Endodermal cell (in vitro differentiated cells): ENCODE measurements around the gene DACT3. TPM values are rescaled to one million over a fixed set of nuclear protein-coding genes. Genes with fewer than 3 reads are reported as not detected.
"Not testable (repeated sequence)": the region's sequence is repeated elsewhere in the genome, so short reads cannot be mapped to it uniquely, and the experiment has no call there.

Experiments used
- DNase-seq: peaks from one replicate; pipeline ENCODE4 v3.0.0-alpha.2; 2017
- H3K27ac ChIP-seq: 2 replicates; pipeline ENCODE4 v1.5.1; 2013; ENCODE audit warnings: mild to moderate bottlenecking, low read depth, low read length, moderate library complexity
- H3K27me3 ChIP-seq: 2 replicates; pipeline ENCODE4 v1.6.1; 2013; ENCODE audit warnings: mild to moderate bottlenecking, low read length, moderate library complexity; ENCODE audit not compliant: insufficient read depth, control insufficient read depth, poor library complexity, severe bottlenecking
- H3K36me3 ChIP-seq: 2 replicates; pipeline ENCODE4 v1.7.0; 2013; ENCODE audit warnings: mild to moderate bottlenecking, low read length, moderate library complexity; ENCODE audit not compliant: control insufficient read depth, insufficient read depth
- H3K4me1 ChIP-seq: one replicate; pipeline ENCODE4 v1.7.0; 2013; ENCODE audit warnings: low read length; ENCODE audit not compliant: control insufficient read depth, insufficient read depth
- H3K4me3 ChIP-seq: 2 replicates; pipeline ENCODE4 v1.5.1; 2013; ENCODE audit warnings: mild to moderate bottlenecking, low read length, moderate library complexity
- H3K9ac ChIP-seq: 2 replicates; pipeline ENCODE4 v1.6.1; 2013; ENCODE audit warnings: mild to moderate bottlenecking, low read length, moderate library complexity; ENCODE audit not compliant: poor library complexity, severe bottlenecking; ENCODE audit errors: extremely low read depth
- H3K9me3 ChIP-seq: 2 replicates; pipeline ENCODE4 v1.6.1; 2013; ENCODE audit warnings: mild to moderate bottlenecking, low read length, moderate library complexity; ENCODE audit not compliant: control insufficient read depth
- H3K27ac Mint-ChIP-seq: 2 replicates; pipeline ENCODE4 v1.8.0; 2020; ENCODE audit warnings: mixed read lengths
- H3K27me3 Mint-ChIP-seq: 2 replicates; pipeline ENCODE4 v1.8.0; 2021; ENCODE audit warnings: mild to moderate bottlenecking, mixed read lengths; ENCODE audit not compliant: insufficient read depth
- H3K36me3 Mint-ChIP-seq: 2 replicates; pipeline ENCODE4 v1.8.0; 2020; ENCODE audit warnings: low read depth, mixed read lengths
- H3K4me1 Mint-ChIP-seq: 2 replicates; pipeline ENCODE4 v1.8.0; 2020; ENCODE audit warnings: mixed read lengths
- H3K4me3 Mint-ChIP-seq: 2 replicates; pipeline ENCODE4 v1.8.0; 2020; ENCODE audit warnings: mild to moderate bottlenecking, moderate library complexity, mixed read lengths
- H3K9me3 Mint-ChIP-seq: 2 replicates; pipeline ENCODE4 v1.8.0; 2020; ENCODE audit warnings: mild to moderate bottlenecking, mixed read lengths
- CTCF ChIP-seq: fragments of 200-600 bp; sonication (generic); conservative IDR thresholded peaks from 2 replicates; pipeline ENCODE4 v1.5.0; 2021; ENCODE audit warnings: antibody characterized with exemption, mild to moderate bottlenecking
- WGBS, 2 experiments: methylation state at CpG; one replicate each; pipeline versions ENCODE4 v1.1.5 to v1.1.7; 2013; ENCODE audit warnings: missing lambda C conversion rate in 2 of 2, mixed read lengths in 1 of 2; ENCODE audit not compliant: insufficient coverage in 1 of 2, insufficient read length in 1 of 2; 5-methylcytosine and 5-hydroxymethylcytosine counted together
- total RNA-seq, 2 donors: library from RNA; stranded (reverse); fragmentation: NEBNext Ultra II Directional in 1 of 2; extraction: Animal tissue kit (Norgen Biotek cat#: 25700) in 1 of 2; gene quantifications; 2 replicates in 1 of 2; 3 replicates in 1 of 2; pipeline ENCODE4 v1.2.1, GENCODE V29; 2021

Gene DACT3
- total RNA-seq, 2 donors from 2014 or later, result 0.15 to 0.70 TPM

DNA sequence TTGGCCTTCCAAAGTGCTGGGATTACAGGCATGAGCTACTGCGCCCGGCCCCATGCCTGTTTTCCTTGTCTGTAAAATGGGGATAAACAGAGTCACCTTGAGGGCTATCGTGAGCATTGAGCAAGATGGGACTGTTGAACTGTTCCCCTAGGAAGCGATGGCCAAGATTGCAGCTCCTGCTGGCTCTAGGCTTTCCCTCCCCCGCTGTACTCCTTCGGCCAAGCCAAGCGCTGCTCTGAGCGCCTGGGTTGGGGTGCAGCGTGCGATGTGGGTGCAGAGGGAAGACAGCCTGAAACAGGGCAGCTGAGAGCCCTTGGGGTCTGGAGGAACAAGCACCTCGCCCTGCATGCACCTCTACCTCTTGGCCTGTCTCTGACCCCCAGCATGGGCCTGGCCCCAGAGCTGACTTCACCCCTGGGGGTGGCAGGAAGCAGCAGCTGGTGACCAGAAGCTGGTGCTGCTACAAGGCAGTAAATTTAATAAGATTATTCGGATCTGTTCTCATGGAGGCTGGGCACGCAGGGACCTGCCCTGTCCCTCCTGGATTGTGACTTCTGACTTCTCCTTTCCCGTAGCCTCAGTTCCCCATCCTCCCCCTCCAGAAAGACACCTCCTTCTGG is 30.3 kb downstream of the DACT3 start:
- Mint-ChIP-seq H3K27ac (no peak overlapping the region), H3K9me3 (no peaks in the 10 kb centered on the region), H3K4me1 (peaks cover 4% of the 10 kb centered on the region), H3K27me3 (peaks cover 51% of the 10 kb centered on the region), H3K4me3 (no peak overlapping the region), H3K36me3 (no peaks in the 10 kb centered on the region)
- no peak overlapping the region for H3K27ac ChIP-seq
- no peaks in the 10 kb centered on the region for H3K4me1 ChIP-seq
- peaks cover 34% of the 10 kb centered on the region for H3K27me3 ChIP-seq
- no peaks in the 10 kb centered on the region for H3K9me3 ChIP-seq
- TF ChIP-seq CTCF, result no peak
- H3K4me3 ChIP-seq, result no peak overlapping the region
- no peak overlapping the region for H3K9ac ChIP-seq
- WGBS, 2 experiments, result 86 to 89% methylated on average over 12 to 14 of the region's 14 CpGs
- DNase-seq, result no peak
- H3K36me3 ChIP-seq, result no peaks in the 10 kb centered on the region

- Histone ChIP-seq H3K9ac (no peak overlapping the region), H3K36me3 (no peaks in the 10 kb centered on the region), H3K27ac (no peak overlapping the region), H3K4me1 (no peaks in the 10 kb centered on the region), H3K4me3 (no peak overlapping the region), H3K27me3 (peaks cover 26% of the 10 kb centered on the region), H3K9me3 (no peaks in the 10 kb centered on the region)
- DNase-seq, result no peak
- no peak for TF ChIP-seq CTCF
- 93 to 96% methylated on average over 9 to 15 of the region's 15 CpGs for WGBS, 2 experiments
- Mint-ChIP-seq H3K4me1 (peaks cover 4% of the 10 kb centered on the region), H3K36me3 (no peaks in the 10 kb centered on the region), H3K9me3 (no peaks in the 10 kb centered on the region), H3K27me3 (peaks cover 44% of the 10 kb centered on the region), H3K4me3 (no peak overlapping the region), H3K27ac (no peak overlapping the region)
Observed at GRCh38 chr19:46629546-46630025, 31.4 kb downstream of the DACT3 start.

DNA sequence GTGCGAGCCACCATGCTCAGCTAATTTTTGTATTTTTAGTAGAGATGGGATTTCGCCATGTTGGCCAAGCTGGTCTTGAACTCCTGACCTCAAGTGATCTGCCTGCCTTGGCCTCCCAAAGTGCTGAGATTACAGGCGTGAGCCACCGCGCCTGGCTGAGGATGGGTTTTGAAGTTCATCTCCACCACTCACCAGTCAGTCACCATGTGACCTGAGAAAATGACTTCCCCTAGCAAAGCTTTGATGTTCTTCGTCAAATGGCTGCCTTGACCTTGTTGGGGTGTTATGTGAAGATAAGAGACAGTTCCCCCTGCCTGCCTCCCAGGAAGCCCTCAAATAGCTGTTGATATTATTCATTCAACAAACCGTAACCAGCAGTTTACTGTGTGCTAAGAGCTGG is 32.0 kb downstream of the DACT3 start:
- WGBS, 2 experiments, result 97% methylated on average over 4 to 7 of the region's 7 CpGs
- not testable (repeated sequence) for H3K27ac Mint-ChIP-seq, H3K4me1 Mint-ChIP-seq

GRCh38 chr19:46626446-46626845 is 34.5 kb downstream of the DACT3 start:
- no peaks in the 10 kb centered on the region for H3K27me3 ChIP-seq
- WGBS, 2 experiments, result 87 to 95% methylated on average over 6 to 14 of the region's 14 CpGs
- no peak overlapping the region for H3K4me3 ChIP-seq
- Mint-ChIP-seq H3K4me3 (no peak overlapping the region), H3K36me3 (no peaks in the 10 kb centered on the region), H3K27me3 (peaks cover 19% of the 10 kb centered on the region), H3K9me3 (no peaks in the 10 kb centered on the region), H3K27ac (no peak overlapping the region), H3K4me1 (no peaks in the 10 kb centered on the region)
- H3K4me1 ChIP-seq, result no peaks in the 10 kb centered on the region
- TF ChIP-seq CTCF, result no peak
- no peaks in the 10 kb centered on the region for H3K36me3 ChIP-seq
- no peak overlapping the region for H3K27ac ChIP-seq
- no peak overlapping the region for H3K9ac ChIP-seq
- DNase-seq, result no peak
- H3K9me3 ChIP-seq, result no peaks in the 10 kb centered on the region

More for the DNA sequence above, 32.0 kb downstream of the DACT3 start:
- DNase-seq, H3K9me3 Mint-ChIP-seq, H3K4me3 ChIP-seq, H3K4me3 Mint-ChIP-seq, H3K9ac ChIP-seq, H3K27ac ChIP-seq, H3K4me1 ChIP-seq, H3K36me3 Mint-ChIP-seq, H3K36me3 ChIP-seq, H3K9me3 ChIP-seq: not testable (repeated sequence)
- H3K27me3 Mint-ChIP-seq, result peaks cover 41% of the 10 kb centered on the region
- peaks cover 22% of the 10 kb centered on the region for H3K27me3 ChIP-seq
